ENCODE data around the gene PCCA. TPM values are rescaled to one million over a fixed set of nuclear protein-coding genes. Genes with fewer than 3 reads are reported as not detected.

PCCA gene
- total and polyA plus RNA-seq, 2 experiments from 2014 or later, result 41.9 to 46.6 TPM

DNA sequence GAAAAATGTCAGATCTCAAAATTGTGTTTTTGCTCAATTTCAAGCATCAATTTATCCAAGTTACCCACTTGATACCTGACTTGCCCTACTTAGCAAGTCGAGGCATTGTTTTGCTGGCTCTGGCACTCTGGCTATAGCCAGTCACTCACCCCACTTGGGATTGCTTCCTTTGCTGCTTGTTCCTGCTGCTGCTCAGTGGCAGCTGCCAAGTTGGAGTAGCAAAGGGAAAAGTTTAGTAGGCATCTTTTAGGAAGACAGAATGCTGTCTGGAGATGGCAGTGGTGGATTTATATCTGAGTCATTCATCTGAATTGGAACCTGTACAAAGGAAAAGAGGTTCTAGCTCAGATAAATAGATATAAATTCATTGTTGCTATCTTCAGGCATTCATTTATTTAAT, 41.2 kb downstream of the PCCA start:
- H3K27ac Mint-ChIP-seq, result peak overlapping the region; percentile 85

GRCh38 chr13:100130930-100131511, 42.1 kb downstream of the PCCA start:
- no peaks in the 10 kb centered on the region for H3F3A ChIP-seq (replicated peaks; ENCODE audit: low read depth)
- peaks cover 6% of the 10 kb centered on the region; the same call in 1 of the 2 replicates for H3K9me2 ChIP-seq (ENCODE audit: insufficient read depth)
- Mint-ChIP-seq H3K27ac (peak overlapping the region; percentile 39; the same call in 1 of the 2 replicates), H3K36me3 (ENCODE audit: low read depth) (no peaks in the 10 kb centered on the region), H3K4me3 (no peak overlapping the region), H3K4me1 (peaks cover 39% of the 10 kb centered on the region), H3K9me3 (no peaks in the 10 kb centered on the region), H3K27me3 (ENCODE audit: insufficient read depth, low read depth, poor library complexity) (no peaks in the 10 kb centered on the region)
- H2AFZ ChIP-seq, result no peak overlapping the region
- no peak overlapping the region for H3K4me2 ChIP-seq
- H3K36me3 ChIP-seq (ENCODE audit: insufficient read depth), result no peaks in the 10 kb centered on the region
- DNase-seq (ENCODE audit: low spot score) (no peak), ATAC-seq (no peak)
- H3K27me3 ChIP-seq (ENCODE audit: insufficient read depth), result no peaks in the 10 kb centered on the region
- H3K27ac ChIP-seq (ENCODE audit: low read depth), result peak overlapping the region; percentile 42
- H3K79me2 ChIP-seq (replicated peaks; ENCODE audit: insufficient read depth), result peaks cover 24% of the 10 kb centered on the region; the same call in 1 of the 2 replicates
- peaks cover 26% of the 10 kb centered on the region for H3K4me1 ChIP-seq (ENCODE audit: insufficient read depth)
- no peak overlapping the region for H3K4me3 ChIP-seq
- H4K20me1 ChIP-seq (replicated peaks; ENCODE audit: insufficient read depth), result no peaks in the 10 kb centered on the region
- TF ChIP-seq, protein P1, sequence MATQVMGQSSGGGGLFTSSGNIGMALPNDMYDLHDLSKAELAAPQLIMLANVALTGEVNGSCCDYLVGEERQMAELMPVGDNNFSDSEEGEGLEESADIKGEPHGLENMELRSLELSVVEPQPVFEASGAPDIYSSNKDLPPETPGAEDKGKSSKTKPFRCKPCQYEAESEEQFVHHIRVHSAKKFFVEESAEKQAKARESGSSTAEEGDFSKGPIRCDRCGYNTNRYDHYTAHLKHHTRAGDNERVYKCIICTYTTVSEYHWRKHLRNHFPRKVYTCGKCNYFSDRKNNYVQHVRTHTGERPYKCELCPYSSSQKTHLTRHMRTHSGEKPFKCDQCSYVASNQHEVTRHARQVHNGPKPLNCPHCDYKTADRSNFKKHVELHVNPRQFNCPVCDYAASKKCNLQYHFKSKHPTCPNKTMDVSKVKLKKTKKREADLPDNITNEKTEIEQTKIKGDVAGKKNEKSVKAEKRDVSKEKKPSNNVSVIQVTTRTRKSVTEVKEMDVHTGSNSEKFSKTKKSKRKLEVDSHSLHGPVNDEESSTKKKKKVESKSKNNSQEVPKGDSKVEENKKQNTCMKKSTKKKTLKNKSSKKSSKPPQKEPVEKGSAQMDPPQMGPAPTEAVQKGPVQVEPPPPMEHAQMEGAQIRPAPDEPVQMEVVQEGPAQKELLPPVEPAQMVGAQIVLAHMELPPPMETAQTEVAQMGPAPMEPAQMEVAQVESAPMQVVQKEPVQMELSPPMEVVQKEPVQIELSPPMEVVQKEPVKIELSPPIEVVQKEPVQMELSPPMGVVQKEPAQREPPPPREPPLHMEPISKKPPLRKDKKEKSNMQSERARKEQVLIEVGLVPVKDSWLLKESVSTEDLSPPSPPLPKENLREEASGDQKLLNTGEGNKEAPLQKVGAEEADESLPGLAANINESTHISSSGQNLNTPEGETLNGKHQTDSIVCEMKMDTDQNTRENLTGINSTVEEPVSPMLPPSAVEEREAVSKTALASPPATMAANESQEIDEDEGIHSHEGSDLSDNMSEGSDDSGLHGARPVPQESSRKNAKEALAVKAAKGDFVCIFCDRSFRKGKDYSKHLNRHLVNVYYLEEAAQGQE (IDR thresholded peaks at IDR 0.05; ENCODE audit: unreplicated experiment), result no peak
- TF ChIP-seq JUNB (IDR thresholded peaks at IDR 0.05; ENCODE audit: unreplicated experiment) (no peak), EZH2phosphoT487 (IDR thresholded peaks at IDR 0.05; ENCODE audit: unreplicated experiment) (no peak), CTCF (conservative IDR thresholded peaks at IDR 0.05; ENCODE audit: low read depth in 2 of 2) (no peak), ZNF462 (CRISPR knock-in tag; IDR thresholded peaks at IDR 0.05) (no peak), NANOG (IDR thresholded peaks at IDR 0.05; ENCODE audit: borderline replicate concordance) (no peak), STAT1 (IDR thresholded peaks at IDR 0.05; ENCODE audit: unreplicated experiment) (no peak), EZH2 (IDR thresholded peaks at IDR 0.05; ENCODE audit: low read depth, unreplicated experiment) (no peak)

More for the DNA sequence above, 41.2 kb downstream of the PCCA start:
- H3K9me3 Mint-ChIP-seq, result no peaks in the 10 kb centered on the region
- H3K4me3 Mint-ChIP-seq, result peak overlapping the region; percentile 3; the same call in 1 of the 3 replicates
- Histone ChIP-seq H3K27ac (ENCODE audit: low read depth) (peak overlapping the region; percentile 75), H4K20me1 (replicated peaks; ENCODE audit: insufficient read depth) (no peaks in the 10 kb centered on the region), H3F3A (replicated peaks; ENCODE audit: low read depth) (no peaks in the 10 kb centered on the region), H3K9me2 (ENCODE audit: insufficient read depth) (peaks cover 6% of the 10 kb centered on the region; the same call in 1 of the 2 replicates), H3K36me3 (ENCODE audit: insufficient read depth) (no peaks in the 10 kb centered on the region), H2AFZ (no peak overlapping the region), H3K4me1 (ENCODE audit: insufficient read depth) (peaks cover 28% of the 10 kb centered on the region), H3K27me3 (ENCODE audit: insufficient read depth) (no peaks in the 10 kb centered on the region), H3K79me2 (replicated peaks; ENCODE audit: insufficient read depth) (peaks cover 23% of the 10 kb centered on the region; the same call in 1 of the 2 replicates), H3K4me2 (peak overlapping the region; percentile 62), H3K4me3 (no peak overlapping the region)
- no peaks in the 10 kb centered on the region for H3K36me3 Mint-ChIP-seq (ENCODE audit: low read depth)
- peaks cover 46% of the 10 kb centered on the region for H3K4me1 Mint-ChIP-seq
- TF ChIP-seq EZH2 (IDR thresholded peaks at IDR 0.05; ENCODE audit: low read depth, unreplicated experiment) (no peak), NANOG (IDR thresholded peaks at IDR 0.05; ENCODE audit: borderline replicate concordance) (no peak), JUNB (IDR thresholded peaks at IDR 0.05; ENCODE audit: unreplicated experiment) (no peak)
- no peaks in the 10 kb centered on the region for H3K27me3 Mint-ChIP-seq (ENCODE audit: insufficient read depth, low read depth, poor library complexity)
- peak; percentile 82 for ATAC-seq
- peak; percentile 41 for DNase-seq (ENCODE audit: low spot score)

Measured in GM23338 (cell line).